ENCODE results near the gene GALNT1. TPM values are rescaled to one million over a fixed set of nuclear protein-coding genes. Genes with fewer than 3 reads are reported as not detected.

Gene GALNT1
- total RNA-seq, 1 donor from 2014 or later: 127 TPM

GRCh38 chr18:35618289-35618688 lies 36.7 kb downstream of the GALNT1 start:
- no peak for DNase-seq (ENCODE audit: low read depth in 2 of 2)

DNA sequence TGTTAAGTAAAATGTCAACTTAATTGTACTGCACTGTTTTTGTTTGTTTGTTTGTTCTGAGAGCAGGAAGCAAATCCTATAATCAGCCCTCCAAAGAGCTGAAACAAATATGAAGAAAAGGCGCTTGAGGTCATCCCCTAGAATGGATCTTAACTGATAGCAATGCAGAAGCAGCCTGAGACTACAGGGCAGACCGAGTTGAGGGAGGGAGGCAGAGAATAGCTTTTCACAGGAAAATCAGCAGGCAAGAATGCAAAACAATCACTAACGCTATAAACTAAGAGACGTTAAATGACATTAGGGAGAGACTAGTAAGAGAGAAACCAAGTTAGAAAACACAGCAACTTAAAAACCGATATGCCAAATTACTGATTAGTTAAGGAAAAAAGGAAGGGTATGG lies 37.2 kb downstream of the GALNT1 start:
- DNase-seq (ENCODE audit: low read depth in 2 of 2): no peak

DNA sequence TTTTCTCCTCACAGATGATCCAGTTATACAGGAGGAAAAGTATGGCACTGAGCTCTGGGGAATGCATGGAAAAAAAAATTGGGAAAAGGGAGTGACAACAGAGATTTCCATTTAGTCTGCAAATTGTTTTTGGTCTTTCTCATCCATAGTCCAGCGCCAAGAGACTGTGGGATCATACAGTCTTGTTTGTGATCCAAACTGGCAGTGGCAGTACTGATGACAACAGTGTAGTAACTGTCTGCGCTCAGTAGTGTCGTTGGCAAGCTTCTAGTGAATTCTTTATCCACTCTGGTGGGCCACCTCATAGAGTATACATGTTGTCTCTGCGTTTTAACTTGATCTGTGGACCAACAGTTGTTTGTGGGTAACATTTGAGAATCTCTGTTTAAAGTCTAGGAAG lies 37.9 kb downstream of the GALNT1 start:
- peak; percentile 69 to 91 for DNase-seq (ENCODE audit: low read depth in 2 of 2)

DNA sequence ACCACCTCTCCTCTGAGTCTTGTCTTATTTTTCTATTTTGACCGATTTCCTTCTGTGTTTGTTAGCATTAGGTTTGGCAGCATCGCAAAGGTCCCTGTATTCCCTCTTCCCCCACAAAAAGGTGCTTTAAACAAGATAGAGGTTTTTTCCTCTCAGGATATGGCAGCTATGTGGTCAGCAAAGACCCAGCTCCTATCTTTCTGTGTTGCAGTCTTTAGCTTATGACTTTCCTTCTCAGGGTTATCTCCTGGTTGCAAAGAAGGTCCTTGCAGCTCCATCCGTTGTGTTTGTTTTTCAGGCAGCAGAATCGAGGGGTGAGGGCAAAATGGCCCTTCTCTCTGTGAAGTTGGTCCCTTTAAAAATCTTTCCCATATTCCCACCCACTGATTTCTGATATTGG lies 38.4 kb downstream of the GALNT1 start:
- no peak for DNase-seq (ENCODE audit: low read depth in 2 of 2)

GRCh38 chr18:35620765-35621164 lies 39.2 kb downstream of the GALNT1 start:
- DNase-seq (ENCODE audit: low read depth in 2 of 2): peak; percentile 17 to 84

GRCh38 chr18:35623255-35623654 lies 41.7 kb downstream of the GALNT1 start:
- no peak for DNase-seq (ENCODE audit: low read depth in 2 of 2)

DNA sequence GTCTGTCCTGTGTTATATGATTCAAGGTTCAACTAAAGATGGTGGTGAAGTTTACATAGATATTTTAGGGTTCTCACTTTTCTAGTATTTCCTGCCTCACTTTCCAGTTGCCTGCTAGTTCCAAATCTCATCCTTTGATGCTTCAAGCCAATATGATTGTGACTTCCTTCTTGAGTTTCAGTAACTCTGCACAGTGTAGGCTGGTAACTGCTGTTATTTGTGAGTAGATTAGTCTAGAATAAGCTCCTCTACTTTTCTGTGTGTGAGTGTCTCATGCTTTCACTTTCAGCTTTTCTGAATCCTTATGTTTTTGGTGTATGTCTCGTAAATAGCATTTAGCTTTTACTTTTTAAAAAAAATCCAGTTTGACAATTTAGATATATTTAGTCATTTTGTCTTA lies 42.6 kb downstream of the GALNT1 start:
- DNase-seq (ENCODE audit: low read depth in 2 of 2): no peak

DNA sequence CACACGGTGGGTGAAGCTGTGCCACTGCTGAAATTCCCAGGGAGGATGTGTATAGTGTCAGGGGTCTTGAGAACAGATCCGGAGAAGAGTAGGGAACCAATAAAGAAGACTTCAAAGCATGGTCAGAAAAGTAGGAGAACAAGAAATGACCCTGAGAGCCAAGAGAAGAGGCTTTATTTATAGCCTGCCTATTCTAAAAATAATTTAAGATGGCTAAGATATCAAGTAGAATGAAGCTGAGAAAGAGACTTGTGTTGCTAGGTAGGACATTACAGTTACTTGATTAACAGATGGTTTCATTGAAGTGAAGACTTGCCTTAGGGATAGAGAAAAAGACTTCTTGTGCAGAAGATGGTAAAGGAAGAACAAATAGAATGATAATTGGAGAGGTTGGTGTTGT lies 43.7 kb downstream of the GALNT1 start:
- no peak for DNase-seq (ENCODE audit: low read depth in 2 of 2)

GRCh38 chr18:35633761-35634160 lies 52.2 kb downstream of the GALNT1 start:
- no peak for DNase-seq (ENCODE audit: low read depth in 2 of 2)

DNA sequence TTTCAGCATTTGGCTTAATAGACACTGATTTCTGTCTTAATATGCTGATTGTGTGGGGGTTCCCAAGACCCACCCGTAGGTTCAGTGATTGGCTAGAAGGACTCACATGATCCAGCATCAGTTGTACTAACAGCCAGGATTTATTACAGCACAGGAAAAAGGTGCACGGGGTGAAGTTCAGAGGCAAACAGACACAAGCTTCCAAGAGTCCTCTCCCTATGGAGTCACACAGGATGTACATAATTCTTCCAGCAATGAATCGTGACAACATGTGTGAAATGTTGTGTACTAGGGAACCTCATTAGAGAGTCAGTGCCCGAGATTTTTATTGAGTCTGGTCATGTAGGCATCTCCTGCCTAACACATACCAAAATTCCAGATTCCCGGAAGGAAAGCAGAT lies 52.8 kb downstream of the GALNT1 start:
- peak in 1 of 2 donors; percentile 63 for DNase-seq (ENCODE audit: low read depth in 2 of 2)

- peak in 1 of 2 donors; percentile 76 for DNase-seq (ENCODE audit: low read depth in 2 of 2)
Measured at GRCh38 chr18:35635170-35635569, 53.6 kb downstream of the GALNT1 start.

- no peak for DNase-seq (ENCODE audit: low read depth in 2 of 2)
Measured at GRCh38 chr18:35637227-35637626, 55.7 kb downstream of the GALNT1 start.

- no peak for DNase-seq (ENCODE audit: low read depth in 2 of 2)
Measured at GRCh38 chr18:35639296-35639695, 57.8 kb downstream of the GALNT1 start.

DNA sequence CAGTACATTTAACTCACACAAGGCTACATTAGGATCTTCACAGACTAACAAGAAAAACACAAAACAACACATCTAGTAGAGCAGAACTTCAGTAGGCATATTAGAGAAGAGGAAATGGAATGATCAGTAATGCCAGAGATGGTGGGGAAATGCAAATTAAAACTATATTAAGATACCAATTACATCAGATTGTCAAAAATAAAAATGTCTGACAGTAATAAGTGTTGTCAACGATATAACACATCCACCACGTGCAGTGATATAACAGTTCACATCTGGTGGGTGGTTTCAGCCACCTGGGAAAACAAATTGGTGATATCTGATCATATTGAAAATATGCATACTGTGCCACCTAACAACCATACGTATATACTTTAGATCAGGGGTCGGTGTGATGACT lies 59.9 kb downstream of the GALNT1 start:
- DNase-seq (ENCODE audit: low read depth in 2 of 2): no peak

DNA sequence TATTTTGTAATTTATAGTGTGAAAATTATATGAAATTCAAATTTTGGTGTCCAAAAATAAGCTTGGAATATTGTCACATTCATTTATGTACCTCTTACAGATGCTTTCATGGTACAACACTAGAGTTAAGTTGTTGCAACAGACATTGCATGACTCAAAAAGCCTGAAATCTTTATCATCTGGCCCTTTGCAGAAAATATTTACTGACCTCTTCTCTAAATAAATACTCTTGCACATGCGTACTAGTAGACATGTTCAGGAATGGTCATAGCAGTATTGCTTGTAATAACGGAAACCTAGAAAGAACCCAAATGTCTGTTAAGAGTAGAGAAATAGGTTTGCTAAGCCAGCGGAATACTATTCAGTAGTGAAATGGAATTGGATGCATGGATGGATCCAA lies 60.4 kb downstream of the GALNT1 start:
- DNase-seq (ENCODE audit: low read depth in 2 of 2): no peak

DNA sequence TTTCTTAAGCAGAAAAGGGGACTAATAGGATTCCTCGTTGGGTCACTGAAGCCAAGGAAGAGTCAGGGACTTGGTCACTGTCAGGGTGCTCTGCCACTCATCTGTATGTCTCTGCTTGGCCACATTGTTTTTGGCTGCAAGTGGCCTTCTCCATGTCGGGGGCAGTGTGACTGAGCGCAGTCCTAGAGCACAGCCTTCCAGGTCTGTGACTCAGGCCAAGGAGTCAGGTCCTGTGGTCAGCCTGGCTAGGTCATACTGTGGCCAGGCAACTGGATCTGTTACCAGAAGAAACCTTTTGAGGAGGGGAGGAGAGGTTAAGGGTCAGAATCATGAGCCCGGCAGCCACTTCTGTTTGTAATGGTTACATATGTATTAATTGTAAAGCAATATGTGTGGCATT lies 61.3 kb downstream of the GALNT1 start:
- DNase-seq (ENCODE audit: low read depth in 2 of 2): no peak

- DNase-seq (ENCODE audit: low read depth in 2 of 2): no peak
Measured at GRCh38 chr18:35646449-35646848, 64.9 kb downstream of the GALNT1 start.

DNA sequence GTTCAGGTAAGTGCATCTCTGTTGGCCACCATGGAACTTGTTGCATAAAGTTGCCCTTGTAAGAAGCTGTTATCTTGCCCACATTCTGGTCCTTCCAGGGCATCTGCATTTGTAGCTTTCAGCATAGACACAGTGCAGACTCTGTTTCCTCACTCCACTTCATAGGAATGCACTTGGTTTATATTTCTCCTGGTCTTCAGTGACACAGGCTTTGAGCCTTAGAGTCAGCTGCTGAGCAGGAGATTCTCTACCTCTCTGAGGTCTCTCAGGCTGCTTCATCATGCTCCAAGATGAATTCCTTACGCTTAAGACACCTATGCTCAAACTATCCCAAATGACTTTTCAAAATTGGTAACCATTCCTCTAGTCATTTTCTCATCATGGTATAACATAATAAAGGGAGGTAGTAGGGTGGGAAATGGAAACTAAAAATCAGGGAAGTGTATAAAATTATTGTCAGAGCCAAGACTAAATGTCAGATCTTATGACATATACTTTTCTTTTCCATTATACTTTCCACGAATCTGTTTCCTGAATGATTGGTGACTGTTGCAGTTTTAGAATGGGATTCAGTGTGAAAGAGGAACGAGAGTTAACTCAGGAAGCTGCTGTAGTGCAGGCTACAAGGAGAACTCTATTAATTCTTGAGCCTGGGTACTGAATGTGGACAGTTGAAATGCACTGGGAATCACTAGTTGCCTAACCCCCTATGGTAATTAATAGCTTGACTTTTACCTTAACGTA lies 72.0 kb downstream of the GALNT1 start:
- peak; percentile 12 to 22 for DNase-seq (ENCODE audit: low read depth in 2 of 2)

DNA sequence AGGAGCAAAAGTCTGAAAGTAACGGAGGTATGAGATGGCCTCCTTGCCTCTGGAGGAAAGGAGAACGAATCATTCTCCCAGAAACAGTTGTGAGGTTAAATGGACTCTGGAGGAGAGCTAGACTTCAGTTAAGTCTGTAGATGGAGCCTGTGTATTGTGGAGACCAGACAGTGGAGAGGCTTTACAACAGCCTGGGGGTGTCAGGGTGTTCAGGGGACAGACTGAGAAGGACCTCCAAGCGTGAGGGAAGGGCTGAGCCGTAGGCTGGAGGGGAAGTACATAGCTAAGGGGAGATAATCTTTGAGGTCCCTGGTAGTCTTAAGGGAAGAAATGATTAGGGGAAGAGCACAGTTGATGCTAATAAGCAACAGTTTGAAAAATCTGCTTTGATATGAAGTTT lies 76.6 kb downstream of the GALNT1 start:
- no peak for DNase-seq (ENCODE audit: low read depth in 2 of 2)

DNA sequence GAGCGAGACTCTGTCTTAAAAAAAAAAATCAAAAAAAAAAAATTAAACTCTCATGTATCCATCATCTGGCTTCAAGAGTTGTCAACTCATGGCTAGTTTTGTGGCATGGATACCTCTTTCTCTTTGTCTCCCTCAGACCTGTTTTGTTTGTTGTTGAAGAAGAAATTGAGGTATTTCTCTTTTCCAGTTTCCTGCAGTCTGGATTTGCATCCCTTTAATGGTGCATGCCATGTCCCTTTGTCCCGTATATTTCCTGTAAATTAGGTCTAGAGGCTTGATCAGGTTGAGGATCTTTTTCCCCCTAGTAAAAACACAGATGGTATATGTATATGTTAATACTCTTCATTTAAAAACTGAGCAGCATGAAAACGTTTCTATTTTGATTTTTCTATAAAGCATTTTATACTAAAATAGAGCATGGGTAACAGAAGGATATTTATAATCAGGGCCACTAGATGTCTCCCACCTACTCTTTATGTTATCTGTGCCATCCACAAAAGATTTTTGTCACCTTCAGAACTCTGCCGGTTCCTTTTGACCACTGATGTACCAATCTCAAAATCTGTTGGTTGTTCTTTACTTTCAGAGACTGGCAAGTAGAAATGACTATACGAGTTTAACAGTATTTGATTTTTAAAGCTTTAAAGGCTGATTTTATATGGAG lies 80.1 kb downstream of the GALNT1 start:
- DNase-seq (ENCODE audit: low read depth in 2 of 2): peak; percentile 4 to 43

DNA sequence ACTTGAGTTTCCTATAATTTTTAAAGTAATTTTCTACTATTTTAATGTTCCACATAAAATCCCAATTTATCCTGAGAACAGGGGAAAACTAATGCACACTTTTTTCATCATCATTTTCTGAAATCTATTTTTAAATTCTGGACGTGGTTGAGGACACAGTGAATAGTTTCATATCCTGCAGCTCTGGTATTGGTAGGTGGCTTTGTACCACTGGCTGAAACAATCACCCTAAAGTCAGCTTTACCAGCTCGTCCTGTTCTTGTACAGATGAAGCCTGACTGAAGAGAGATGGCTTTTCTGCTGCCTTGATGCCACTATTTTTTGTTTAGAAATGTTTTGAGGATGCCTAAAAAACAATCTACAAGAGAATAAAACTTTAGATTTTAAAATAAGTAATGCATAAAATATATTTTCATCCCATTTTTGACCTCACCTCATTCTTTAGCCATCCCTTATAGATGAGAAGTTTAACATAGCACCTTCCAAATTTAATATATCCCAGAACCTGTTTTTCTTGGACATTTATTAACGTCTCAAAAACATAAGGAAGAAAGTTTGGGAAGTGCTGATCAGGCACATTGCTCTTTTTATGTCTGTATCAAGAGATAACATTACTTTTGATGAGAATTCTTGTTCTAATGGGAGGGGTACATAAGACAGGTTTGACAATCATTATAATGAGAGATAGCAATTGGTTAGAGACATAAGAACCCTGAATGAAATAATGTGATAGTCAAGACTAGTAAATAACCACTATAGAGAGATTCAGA lies 80.9 kb downstream of the GALNT1 start:
- DNase-seq (ENCODE audit: low read depth in 2 of 2): no peak

- peak in 1 of 2 donors; percentile 37 for DNase-seq (ENCODE audit: low read depth in 2 of 2)
Measured at GRCh38 chr18:35671966-35672603, 90.5 kb downstream of the GALNT1 start.

All from dermis microvascular lymphatic vessel endothelial cell (primary cell).